GM19467 (cell line): Measurements from ENCODE around the gene PREX1.

ENCODE experiments used
- ATAC-seq: cut with Tn5 transposase; IDR thresholded peaks from one replicate; pipeline ENCODE4 v1.9.1; 2021; ENCODE audit warnings: mild to moderate bottlenecking, moderate library complexity; ENCODE audit not compliant: unreplicated experiment

Gene PREX1

GRCh38 chr20:48614593-48615274 is 213.1 kb downstream of the PREX1 start:
- no peak for ATAC-seq

GRCh38 chr20:48613926-48614325 is 213.9 kb downstream of the PREX1 start:
- ATAC-seq, result no peak

GRCh38 chr20:48612335-48612734 is 215.5 kb downstream of the PREX1 start:
- no peak for ATAC-seq

GRCh38 chr20:48610996-48611395 is 216.8 kb downstream of the PREX1 start:
- no peak for ATAC-seq

GRCh38 chr20:48609491-48609978 is 218.3 kb downstream of the PREX1 start:
- peak; percentile 85 for ATAC-seq

- no peak for ATAC-seq
Measured at GRCh38 chr20:48608756-48609155, 219.0 kb downstream of the PREX1 start.

- no peak for ATAC-seq
Measured at GRCh38 chr20:48607544-48607865, 220.3 kb downstream of the PREX1 start.

GRCh38 chr20:48606841-48607543 is 220.8 kb downstream of the PREX1 start:
- ATAC-seq, result no peak

- ATAC-seq, result no peak
Measured at GRCh38 chr20:48606172-48606840, 221.5 kb downstream of the PREX1 start.

- no peak for ATAC-seq
Measured at GRCh38 chr20:48605364-48606171, 222.2 kb downstream of the PREX1 start.

GRCh38 chr20:48604936-48605335 is 222.9 kb downstream of the PREX1 start:
- no peak for ATAC-seq

GRCh38 chr20:48604426-48604825 is 223.4 kb downstream of the PREX1 start:
- no peak for ATAC-seq

- ATAC-seq, result no peak
Measured at GRCh38 chr20:48603819-48604405, 223.9 kb downstream of the PREX1 start.

GRCh38 chr20:48603116-48603818 is 224.5 kb downstream of the PREX1 start:
- ATAC-seq, result no peak

GRCh38 chr20:48601798-48602197 is 226.0 kb downstream of the PREX1 start:
- ATAC-seq, result no peak

- ATAC-seq, result no peak
Measured at GRCh38 chr20:48600470-48600945, 227.3 kb downstream of the PREX1 start.

GRCh38 chr20:48599748-48600469 is 227.9 kb downstream of the PREX1 start:
- no peak for ATAC-seq

GRCh38 chr20:48599106-48599747 is 228.6 kb downstream of the PREX1 start:
- no peak for ATAC-seq
